Measurements from ENCODE around the gene TES.

Gene TES

GRCh38 chr7:116219834-116220233 lies 9.5 kb downstream of the TES start:
- DNase-seq: no peak

DNA sequence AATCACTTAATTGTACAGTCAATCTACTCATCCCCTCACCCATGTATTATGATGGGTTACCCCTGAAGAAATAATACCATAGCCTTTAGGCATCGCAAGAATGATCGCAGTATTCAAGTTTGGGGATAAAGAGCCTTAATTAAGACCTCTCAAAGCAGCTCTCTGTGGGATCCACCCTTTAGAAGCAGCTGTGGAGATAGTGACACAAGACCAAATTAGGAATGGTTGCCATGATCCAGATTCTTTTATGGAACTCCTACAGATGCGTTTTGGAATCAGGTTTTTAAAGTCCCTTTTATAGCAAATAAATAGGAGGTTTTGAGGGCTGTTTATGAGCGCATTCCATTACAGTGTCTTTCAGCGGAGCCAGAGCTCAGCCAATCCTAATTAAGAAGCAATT lies 12.2 kb downstream of the TES start:
- no peak for DNase-seq

GRCh38 chr7:116223588-116223987 lies 13.2 kb downstream of the TES start:
- no peak for DNase-seq

- DNase-seq: no peak
Observed at GRCh38 chr7:116224492-116225098, 14.3 kb downstream of the TES start.

DNA sequence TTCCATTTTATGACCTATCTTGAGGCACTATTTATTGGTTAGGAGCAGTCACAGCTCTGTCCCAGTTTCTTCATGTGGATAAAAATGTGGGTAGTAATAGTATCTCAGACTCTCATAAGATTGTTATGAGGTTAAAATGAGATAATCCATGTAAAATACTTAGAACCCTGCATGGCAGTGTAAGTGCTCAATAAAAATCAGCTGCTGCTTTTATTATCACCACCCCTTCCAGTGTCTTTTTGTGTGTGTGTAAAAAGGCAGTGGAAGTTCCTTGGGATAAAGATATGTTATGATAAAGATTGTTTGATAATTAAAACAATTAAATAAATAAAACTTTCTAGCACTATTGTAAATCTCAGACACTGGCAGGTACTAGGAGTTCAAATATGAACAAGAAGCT lies 15.5 kb downstream of the TES start:
- DNase-seq: no peak

DNA sequence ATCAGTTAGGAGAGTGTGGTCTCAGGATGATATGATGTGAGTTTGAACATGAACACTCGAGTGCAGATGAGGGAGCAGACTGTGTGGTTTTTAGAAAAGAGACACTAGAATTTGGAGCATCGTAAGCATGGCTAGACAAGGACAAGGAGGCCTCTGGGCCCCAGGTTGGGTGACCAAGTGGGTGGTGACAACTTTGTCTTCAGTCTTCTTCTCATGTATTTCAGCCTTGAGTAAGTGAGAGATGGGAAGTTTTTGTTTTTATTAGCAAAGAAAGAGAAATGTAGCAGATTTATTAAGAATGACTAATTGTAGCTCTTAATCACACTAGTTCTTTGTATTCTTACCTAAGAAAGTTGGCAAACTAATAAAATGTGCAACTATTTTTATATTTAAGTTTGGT lies 16.3 kb downstream of the TES start:
- DNase-seq: no peak

- DNase-seq: no peak
Observed at GRCh38 chr7:116227678-116228239, 17.4 kb downstream of the TES start.

DNA sequence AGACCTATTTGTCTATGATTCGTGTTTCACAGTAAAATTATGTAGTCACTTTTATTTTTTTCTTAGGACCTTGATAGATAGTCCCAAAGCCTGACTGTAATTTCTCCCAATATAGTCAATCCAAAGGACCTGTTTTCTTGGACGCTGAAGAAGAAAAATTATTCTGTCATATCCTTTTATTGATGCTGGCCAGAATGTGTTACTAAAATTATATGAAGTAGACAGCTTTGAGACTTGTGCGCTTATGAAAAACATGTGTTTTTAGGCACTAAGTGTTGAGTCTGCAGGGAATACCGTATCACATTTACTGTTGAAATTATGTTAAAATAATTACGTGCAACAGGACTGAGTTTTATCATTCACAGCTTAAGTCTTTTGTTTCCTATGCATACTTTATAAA lies 17.9 kb downstream of the TES start:
- no peak for DNase-seq

DNA sequence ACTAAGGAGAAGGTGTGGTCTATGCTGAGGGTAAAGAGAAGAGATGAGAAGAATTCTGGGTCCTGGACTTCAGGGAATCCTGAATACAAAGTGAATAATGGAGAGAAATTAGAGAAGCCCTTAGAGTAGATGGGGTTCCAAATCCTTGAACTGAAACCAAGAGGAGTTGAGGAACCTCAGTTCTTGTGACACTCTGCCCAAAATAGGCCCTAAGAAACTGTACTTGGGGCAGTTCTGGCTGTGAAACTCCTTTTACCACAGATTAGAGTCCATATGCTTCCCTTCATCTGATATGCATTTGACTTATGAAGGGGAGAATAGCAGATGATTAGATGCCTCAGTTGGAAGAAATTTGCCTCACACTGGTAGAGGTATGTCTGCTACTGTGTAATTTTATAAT lies 19.0 kb downstream of the TES start:
- no peak for DNase-seq

- DNase-seq: no peak
Observed at GRCh38 chr7:116230191-116231005, 20.1 kb downstream of the TES start.

- DNase-seq: no peak
Observed at GRCh38 chr7:116231543-116231942, 21.2 kb downstream of the TES start.

- no peak for DNase-seq
Observed at GRCh38 chr7:116231949-116232348, 21.6 kb downstream of the TES start.

GRCh38 chr7:116232350-116232749 lies 22.0 kb downstream of the TES start:
- no peak for DNase-seq

- DNase-seq: no peak
Observed at GRCh38 chr7:116232920-116233319, 22.6 kb downstream of the TES start.

- DNase-seq: no peak
Observed at GRCh38 chr7:116234517-116235200, 24.3 kb downstream of the TES start.

DNA sequence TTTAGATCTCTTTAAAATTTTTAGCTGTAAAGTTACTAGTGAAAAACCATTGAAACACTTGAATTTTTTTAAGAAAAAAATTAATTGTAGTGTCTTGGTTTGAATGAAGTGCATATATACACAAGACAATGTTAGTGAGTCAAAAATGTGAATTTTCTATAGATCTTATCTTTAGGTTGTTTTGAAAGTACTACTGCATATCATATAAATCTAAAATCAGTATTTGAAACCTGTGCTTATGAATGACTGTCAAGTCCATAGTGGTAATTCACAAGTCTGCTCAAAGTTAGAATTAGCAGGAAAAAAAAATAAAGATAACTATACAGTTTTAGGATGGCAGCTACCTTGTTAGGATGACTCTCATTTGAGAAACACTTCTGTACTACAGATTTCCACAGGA lies 25.0 kb downstream of the TES start:
- no peak for DNase-seq

DNA sequence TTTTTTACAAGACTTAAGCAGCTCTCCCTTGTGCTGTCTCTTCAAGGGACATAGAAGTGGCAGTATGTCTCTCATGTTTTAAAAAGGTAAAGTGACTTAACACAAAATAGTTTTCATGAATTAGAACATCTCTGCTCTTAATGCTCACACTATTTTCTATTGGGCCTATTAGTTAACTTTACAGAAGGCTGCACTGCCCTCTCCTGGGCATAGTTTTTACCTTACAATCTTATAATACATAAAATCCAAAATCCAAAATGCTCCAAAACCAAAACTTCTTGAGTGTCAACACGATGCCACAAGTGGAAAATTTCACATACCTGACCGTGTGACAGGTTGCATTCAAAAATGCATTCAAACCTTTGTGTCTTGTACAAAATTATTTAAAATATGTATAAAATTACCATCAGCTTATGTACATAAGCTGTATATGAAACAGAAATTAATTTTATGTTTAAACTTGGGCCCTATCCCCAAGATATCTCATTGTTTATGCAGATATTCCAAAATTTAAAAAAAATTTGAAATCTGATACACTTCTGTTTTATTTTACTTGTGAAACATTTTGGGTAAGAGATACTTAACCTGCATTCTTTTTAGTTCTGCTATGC lies 25.8 kb downstream of the TES start:
- no peak for DNase-seq

GRCh38 chr7:116239020-116239419 lies 28.7 kb downstream of the TES start:
- no peak for DNase-seq

DNA sequence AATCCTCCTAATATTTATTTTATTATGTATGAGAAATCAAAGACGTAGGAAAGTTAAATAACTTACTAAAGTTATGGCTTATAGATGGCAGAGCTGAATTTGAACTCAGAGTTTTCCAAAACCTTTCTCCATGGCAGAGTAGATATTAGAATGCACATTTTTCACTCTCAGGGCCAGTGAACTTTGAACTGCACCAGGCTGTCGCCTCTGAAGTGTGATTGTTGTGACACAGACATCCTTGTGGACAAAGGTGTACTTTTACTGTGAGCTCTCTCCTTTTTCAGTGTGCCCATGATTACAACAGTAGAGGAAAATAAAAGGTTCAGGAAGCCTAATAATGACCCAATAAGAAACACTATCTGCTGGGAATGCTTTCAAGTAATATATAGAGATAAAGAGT lies 29.1 kb downstream of the TES start:
- no peak for DNase-seq

GRCh38 chr7:116240024-116240668 lies 29.8 kb downstream of the TES start:
- no peak for DNase-seq

DNA sequence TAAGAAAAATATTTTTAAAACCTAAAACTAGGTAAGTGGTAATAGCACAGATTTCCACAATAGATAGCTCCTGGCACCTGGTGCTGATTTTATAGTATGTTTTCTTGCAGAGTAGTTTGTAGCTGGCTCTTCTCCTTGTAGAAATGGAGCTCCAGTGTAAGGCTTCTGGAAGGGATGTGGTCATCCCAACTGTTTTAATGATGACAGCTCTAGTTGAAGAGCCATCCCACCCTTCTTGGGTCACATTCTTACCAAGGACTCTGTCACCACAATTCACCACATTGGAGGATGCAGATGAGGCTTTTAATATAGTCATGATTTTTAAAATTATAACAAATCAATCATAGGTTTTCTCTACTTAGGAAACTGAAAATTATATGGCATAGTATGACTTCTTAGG lies 31.0 kb downstream of the TES start:
- no peak for DNase-seq

- no peak for DNase-seq
Observed at GRCh38 chr7:116242178-116242577, 31.8 kb downstream of the TES start.
